GM18951 (cell line): ENCODE measurements around the gene PIK3CB.
"Not testable (repeated sequence)": the region's sequence is repeated elsewhere in the genome, so short reads cannot be mapped to it uniquely, and the experiment has no call there.

Source experiments
- POLR2A ChIP-seq: IDR thresholded peaks from 4 replicates; pipeline ENCODE4 v1.6.1; 2011; ENCODE audit warnings: mild to moderate bottlenecking; ENCODE audit not compliant: insufficient read length, insufficient read depth; ENCODE audit errors: extremely low read depth
- in situ Hi-C: fragments of 300-500 bp; cut with MboI; formaldehyde crosslinking; loops from one replicate; pipeline ENCODE4 v1.12.0; 2022; ENCODE audit warnings: low sequenced_read_pairs, mixed read lengths, inconsistent platforms; ENCODE audit not compliant: unreplicated experiment

PIK3CB gene

GRCh38 chr3:138775254-138775595 lies 59.5 kb downstream of the PIK3CB start:
- in situ Hi-C loops, result no loop called here
- no peak for TF ChIP-seq POLR2A

- no peak for TF ChIP-seq POLR2A
- in situ Hi-C loops, result no loop called here
Observed at GRCh38 chr3:138774529-138775253, 60.0 kb downstream of the PIK3CB start.

- in situ Hi-C loops, result no loop called here
- TF ChIP-seq POLR2A, result no peak
Observed at GRCh38 chr3:138771585-138771984, 63.1 kb downstream of the PIK3CB start.

DNA sequence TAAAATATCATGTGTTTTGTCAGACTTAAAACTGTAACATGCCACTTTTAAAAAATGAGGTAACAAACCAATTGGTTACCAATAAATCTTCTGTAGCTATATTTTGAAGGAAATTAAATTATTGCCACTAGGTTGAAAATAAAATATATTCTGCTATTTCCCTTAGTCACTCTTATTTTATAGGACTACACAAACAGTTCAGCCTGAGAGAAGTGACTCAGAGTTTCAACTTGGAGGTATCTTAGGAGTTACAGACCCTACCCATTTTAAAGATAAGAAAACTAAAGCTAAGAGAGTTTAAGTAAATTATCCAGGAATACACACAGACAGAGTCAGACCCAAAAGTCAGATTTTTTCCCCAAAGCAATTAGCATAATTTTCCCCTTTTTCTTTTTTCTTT lies 65.1 kb downstream of the PIK3CB start:
- in situ Hi-C loops, result no loop called here
- TF ChIP-seq POLR2A, result no peak

GRCh38 chr3:138768946-138769345 lies 65.8 kb downstream of the PIK3CB start:
- no peak for TF ChIP-seq POLR2A
- in situ Hi-C loops, result no loop called here

- in situ Hi-C loops, result no loop called here
- TF ChIP-seq POLR2A, result no peak
Observed at GRCh38 chr3:138768125-138768524, 66.6 kb downstream of the PIK3CB start.

GRCh38 chr3:138767498-138768104 lies 67.1 kb downstream of the PIK3CB start:
- in situ Hi-C loops, result no loop called here
- TF ChIP-seq POLR2A, result no peak

DNA sequence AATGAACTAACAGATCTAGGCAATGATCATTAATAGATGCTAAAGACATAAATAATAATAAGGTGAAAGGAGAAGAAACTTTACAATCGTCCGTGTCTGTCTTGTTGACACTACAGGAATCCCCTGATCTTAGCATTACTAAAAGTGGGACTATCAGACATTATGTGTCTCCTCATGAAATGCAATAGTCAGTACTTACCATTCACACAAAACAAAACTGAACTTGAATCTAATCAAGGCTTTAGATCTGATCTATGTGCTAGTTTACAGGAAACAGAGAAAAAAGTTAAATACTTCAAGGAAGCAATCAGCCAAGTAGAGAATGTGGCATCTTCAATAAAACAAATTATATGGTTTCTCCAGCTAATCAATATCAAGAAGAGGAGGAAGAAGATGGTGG lies 73.7 kb downstream of the PIK3CB start:
- no peak for TF ChIP-seq POLR2A
- in situ Hi-C loops, result no loop called here

GRCh38 chr3:138748190-138748589 lies 86.5 kb downstream of the PIK3CB start:
- in situ Hi-C loops, result no loop called here
- no peak for TF ChIP-seq POLR2A

DNA sequence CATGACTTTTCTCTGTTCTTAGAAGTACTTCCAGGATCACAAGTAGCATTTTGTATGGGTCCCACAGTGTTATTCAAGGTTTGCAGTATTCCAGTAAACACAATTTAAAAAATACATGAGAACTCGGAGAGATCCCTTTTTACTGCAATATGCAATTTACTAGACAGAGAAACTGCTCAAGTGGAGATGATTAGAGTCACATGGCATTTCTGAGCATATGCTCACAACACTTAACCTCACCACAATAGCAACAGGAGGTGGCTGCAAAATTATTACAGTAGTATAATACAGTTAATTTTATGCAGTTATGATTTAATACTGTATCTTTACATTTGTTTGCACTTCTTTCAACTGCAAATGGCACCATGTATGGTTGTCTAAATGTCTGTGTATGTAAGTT lies 87.5 kb downstream of the PIK3CB start:
- TF ChIP-seq POLR2A, result no peak
- in situ Hi-C loops, result no loop called here

DNA sequence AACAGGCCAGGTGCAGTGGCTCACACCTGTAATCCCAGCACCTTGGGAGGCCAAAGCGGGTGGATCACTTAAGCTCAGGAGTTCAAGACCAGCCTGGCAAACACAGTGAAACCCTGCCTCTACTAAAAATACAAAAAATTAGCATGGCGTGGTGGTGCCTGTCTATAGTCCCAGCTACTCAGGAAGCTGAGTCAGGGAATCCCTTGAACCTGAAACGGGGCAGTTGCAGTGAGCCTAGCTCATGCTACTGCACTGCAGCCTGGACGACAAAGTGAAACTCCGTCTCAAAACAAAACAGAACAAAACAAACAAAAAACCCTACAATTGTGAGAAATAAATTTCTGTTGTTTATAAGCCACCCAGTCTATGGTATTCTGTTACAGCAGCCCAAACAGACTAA lies 94.7 kb downstream of the PIK3CB start:
- in situ Hi-C loops, result no loop called here
- TF ChIP-seq POLR2A, result no peak

DNA sequence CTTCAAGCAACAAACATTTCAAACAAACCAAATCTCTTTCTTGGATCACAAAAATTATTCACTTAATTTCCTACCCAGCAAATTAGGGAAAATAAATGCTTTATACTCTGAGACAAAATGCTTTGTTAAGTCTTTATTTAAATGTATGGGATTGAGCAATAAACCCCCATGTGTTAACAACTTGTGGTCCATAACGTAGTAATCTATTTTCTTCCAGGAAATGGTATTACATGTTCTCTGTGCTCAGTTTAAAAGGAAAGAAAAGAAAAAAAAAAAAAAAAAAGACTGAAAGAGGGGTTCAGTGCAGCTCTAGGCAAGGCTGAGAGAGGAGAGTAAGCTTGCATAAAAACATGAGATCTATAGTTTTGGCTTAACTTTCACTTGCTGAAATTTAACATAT lies 102.3 kb downstream of the PIK3CB start:
- in situ Hi-C loops, result no loop called here
- no peak for TF ChIP-seq POLR2A

DNA sequence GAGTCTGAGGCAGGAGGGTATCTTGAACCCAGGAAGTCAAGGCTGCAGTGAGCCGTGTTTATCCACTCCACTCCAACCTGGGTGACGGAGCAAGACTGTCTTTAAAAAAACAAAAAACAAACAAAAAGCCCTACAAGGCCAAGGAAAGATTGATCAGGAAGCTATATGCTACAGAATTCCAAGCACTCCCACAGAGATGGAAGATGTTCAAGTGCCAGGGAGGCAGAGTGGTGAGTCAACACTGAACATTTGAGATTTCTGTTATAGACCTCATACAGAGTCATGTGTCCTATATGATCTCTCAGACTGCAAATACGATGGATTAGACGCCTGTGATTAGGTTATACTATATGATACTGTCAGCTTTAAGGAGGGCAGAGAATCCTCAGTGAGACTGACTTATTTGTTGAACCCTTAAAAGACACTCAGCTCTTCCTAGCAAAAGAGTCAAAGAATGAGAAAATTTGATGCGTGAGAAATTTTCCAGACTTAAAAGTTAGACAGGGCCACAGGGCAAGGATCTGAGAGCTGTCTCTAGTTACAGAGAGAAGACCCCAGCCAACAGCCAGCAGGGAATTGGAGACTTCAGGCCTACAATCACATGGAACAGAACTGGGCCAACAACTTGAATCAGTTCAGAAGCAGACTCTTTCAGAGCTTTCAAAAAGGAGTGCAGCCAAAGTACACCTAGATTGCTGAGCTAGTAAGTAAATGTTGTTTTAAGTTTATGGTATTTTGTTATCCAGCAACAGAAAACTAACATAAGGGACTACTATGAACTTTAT lies 107.6 kb downstream of the PIK3CB start:
- TF ChIP-seq POLR2A, result no peak
- in situ Hi-C loops, result no loop called here

- in situ Hi-C loops, result not testable (repeated sequence)
Observed at GRCh38 chr3:138726042-138726441, 108.7 kb downstream of the PIK3CB start.
